ENCODE data around the gene TGFBRAP1.

Gene TGFBRAP1, protein sequence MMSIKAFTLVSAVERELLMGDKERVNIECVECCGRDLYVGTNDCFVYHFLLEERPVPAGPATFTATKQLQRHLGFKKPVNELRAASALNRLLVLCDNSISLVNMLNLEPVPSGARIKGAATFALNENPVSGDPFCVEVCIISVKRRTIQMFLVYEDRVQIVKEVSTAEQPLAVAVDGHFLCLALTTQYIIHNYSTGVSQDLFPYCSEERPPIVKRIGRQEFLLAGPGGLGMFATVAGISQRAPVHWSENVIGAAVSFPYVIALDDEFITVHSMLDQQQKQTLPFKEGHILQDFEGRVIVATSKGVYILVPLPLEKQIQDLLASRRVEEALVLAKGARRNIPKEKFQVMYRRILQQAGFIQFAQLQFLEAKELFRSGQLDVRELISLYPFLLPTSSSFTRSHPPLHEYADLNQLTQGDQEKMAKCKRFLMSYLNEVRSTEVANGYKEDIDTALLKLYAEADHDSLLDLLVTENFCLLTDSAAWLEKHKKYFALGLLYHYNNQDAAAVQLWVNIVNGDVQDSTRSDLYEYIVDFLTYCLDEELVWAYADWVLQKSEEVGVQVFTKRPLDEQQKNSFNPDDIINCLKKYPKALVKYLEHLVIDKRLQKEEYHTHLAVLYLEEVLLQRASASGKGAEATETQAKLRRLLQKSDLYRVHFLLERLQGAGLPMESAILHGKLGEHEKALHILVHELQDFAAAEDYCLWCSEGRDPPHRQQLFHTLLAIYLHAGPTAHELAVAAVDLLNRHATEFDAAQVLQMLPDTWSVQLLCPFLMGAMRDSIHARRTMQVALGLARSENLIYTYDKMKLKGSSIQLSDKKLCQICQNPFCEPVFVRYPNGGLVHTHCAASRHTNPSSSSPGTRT

DNA sequence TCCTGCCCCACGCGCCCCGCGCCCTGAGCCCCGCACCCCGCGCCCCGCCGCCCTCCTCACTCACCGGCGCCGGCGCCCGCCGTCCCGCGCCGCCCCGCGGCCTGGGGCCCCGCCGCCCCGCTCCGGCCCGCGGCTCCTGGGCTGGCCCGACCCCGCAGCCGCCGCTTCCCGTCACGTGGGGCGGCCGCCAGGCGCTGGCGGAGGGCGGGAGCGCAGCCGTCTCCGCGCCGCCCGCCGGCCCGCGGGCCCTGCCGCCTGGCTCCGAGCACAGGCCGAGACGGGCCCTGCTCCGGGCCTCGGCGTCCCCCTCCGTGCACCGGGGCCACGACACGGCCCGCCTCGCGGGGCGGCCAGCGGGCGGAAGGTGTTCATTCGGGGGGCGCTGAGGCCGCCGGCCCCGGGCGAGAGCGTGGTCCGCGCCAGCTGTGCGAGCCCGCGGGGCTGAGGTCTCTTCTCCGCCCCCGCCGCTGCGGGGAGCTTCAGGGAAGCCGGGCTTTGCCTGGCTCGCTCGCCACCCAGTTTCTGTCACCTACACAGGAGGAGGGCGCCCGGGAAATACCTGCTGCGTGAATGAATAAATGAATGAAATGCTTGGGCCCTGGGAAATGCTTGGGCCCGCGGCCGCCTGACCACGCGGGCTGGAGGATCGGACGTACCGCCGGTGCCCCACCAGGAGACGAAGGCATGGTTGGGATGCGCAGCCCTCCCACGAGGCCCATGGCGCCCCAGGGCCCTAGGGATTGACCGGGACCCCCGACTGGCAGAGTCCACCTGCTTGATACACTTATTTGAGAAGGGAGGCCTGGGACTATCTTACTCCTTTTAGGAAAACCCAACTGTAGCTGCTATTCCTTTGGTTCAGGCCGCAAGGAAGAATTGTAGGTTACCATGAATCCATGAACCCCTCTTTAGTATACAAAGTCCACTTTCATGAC, at the start of gene TGFBRAP1:
Gene TGFBRAP1 (minus strand): TSS at position 175 of the 935 bp plus-strand sequence. CDS start 21,434 bp downstream, outside the sequence.
- CTCF ChIA-PET = no interaction called here

DNA sequence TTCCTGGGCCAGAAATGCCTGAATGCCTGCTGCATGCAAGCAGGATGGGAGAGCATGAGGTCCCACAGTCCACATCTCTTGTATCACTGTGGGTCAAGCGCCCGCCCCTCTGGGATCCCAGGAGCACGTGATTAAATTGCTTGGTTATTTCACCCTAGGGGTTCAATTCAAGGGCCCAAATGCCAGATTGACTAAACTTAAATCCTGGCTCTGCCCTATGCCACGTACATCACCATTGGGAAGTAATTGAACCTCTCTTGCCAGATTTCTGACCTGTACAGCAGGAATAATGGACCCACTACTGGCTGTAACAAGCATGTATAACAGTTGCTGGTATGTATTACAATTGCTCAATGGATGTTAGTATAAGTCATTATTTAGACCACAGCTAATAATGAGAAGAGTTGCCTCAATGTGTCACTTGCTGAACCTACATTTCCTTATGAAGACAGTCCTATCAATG, 49.4 kb upstream of the TGFBRAP1 start:
- DNase-seq (ENCODE audit: extremely low spot score) = no peak
- ChIA-PET CTCF (interaction anchor here (1.0 kb wide), 1 partner anchor 10 kb away, joined by 3 read pairs; no protein-coding TSS in a partner anchor), POLR2A (no interaction called here)
- TF ChIP-seq SP1 (IDR thresholded peaks at IDR 0.05) = no peak
- TF ChIP-seq CTBP1 (IDR thresholded peaks at IDR 0.05; ENCODE audit: borderline replicate concordance) = no peak
- no peak for TF ChIP-seq FOXA1 (IDR thresholded peaks at IDR 0.05)
- TF ChIP-seq TARDBP (IDR thresholded peaks at IDR 0.05) = no peak
- no peak for TF ChIP-seq FOXK2 (IDR thresholded peaks at IDR 0.05)
- TF ChIP-seq BHLHE40 (IDR thresholded peaks at IDR 0.05; ENCODE audit: borderline replicate concordance) = no peak
- TF ChIP-seq L3MBTL2 (conservative IDR thresholded peaks at IDR 0.05) = no peak
- no peak for TF ChIP-seq NFRKB (IDR thresholded peaks at IDR 0.05)
- TF ChIP-seq SUZ12 (IDR thresholded peaks at IDR 0.05) = no peak
- TF ChIP-seq FOXM1 (IDR thresholded peaks at IDR 0.05; ENCODE audit: borderline replicate concordance) = no peak
- no peak for TF ChIP-seq ELF4 (IDR thresholded peaks at IDR 0.05)
- no peak for TF ChIP-seq ARNT (IDR thresholded peaks at IDR 0.05)
- no peak for TF ChIP-seq LEF1 (IDR thresholded peaks at IDR 0.05; ENCODE audit: borderline replicate concordance)
- TF ChIP-seq, protein P1, sequence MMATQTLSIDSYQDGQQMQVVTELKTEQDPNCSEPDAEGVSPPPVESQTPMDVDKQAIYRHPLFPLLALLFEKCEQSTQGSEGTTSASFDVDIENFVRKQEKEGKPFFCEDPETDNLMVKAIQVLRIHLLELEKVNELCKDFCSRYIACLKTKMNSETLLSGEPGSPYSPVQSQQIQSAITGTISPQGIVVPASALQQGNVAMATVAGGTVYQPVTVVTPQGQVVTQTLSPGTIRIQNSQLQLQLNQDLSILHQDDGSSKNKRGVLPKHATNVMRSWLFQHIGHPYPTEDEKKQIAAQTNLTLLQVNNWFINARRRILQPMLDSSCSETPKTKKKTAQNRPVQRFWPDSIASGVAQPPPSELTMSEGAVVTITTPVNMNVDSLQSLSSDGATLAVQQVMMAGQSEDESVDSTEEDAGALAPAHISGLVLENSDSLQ (IDR thresholded peaks at IDR 0.05) = no peak
- no peak for TF ChIP-seq HDGF (IDR thresholded peaks at IDR 0.05; ENCODE audit: borderline replicate concordance)
- TF ChIP-seq ZNF384 (IDR thresholded peaks at IDR 0.05) = no peak

More for the DNA sequence above, at the start of gene TGFBRAP1:
- DNase-seq (ENCODE audit: extremely low spot score) = peak; percentile 72
- POLR2A ChIA-PET = interaction anchor here (0.8 to 3.7 kb wide), 4 partner anchors 8 to 22 kb away, joined by 3 to 22 read pairs (median 8); partner anchors contain the start of gene C2orf49
- TF ChIP-seq TARDBP (IDR thresholded peaks at IDR 0.05) (no peak), L3MBTL2 (conservative IDR thresholded peaks at IDR 0.05) (peak; percentile 92)

DNA sequence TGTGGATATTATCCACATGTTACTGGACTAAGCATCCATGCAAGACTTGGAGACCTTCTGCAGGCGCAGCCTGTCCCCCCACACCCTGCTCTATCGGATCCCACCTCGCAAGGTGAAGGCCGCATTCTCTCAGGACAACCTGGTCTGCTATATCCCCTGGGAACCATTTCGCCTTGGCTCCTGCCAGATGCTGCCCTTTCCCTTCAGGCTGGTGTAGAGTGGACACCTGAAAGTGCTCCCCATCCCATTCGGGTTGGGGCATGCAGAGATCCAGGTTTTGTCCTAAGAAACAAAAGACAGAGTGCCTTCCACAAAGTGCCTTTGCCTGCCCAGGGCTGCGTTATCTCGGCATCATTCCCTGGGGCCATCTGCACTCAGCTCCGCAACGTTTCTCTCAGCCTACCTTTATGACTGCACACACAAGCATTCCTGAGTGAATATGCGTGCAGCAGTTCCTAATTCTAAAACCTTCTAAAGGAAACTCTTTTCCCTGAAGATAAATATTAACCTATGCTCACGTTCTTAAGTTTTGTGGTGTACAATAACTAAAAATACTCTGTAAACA, 48.8 kb upstream of the TGFBRAP1 start:
- ChIA-PET CTCF (no interaction called here), POLR2A (no interaction called here)
- no peak for DNase-seq (ENCODE audit: extremely low spot score)
- TF ChIP-seq NFRKB (IDR thresholded peaks at IDR 0.05) (no peak), FOXM1 (IDR thresholded peaks at IDR 0.05; ENCODE audit: borderline replicate concordance) (no peak), LEF1 (IDR thresholded peaks at IDR 0.05; ENCODE audit: borderline replicate concordance) (no peak), L3MBTL2 (conservative IDR thresholded peaks at IDR 0.05) (no peak), BHLHE40 (IDR thresholded peaks at IDR 0.05; ENCODE audit: borderline replicate concordance) (no peak), ZNF384 (IDR thresholded peaks at IDR 0.05) (no peak), FOXK2 (IDR thresholded peaks at IDR 0.05) (no peak)

DNA sequence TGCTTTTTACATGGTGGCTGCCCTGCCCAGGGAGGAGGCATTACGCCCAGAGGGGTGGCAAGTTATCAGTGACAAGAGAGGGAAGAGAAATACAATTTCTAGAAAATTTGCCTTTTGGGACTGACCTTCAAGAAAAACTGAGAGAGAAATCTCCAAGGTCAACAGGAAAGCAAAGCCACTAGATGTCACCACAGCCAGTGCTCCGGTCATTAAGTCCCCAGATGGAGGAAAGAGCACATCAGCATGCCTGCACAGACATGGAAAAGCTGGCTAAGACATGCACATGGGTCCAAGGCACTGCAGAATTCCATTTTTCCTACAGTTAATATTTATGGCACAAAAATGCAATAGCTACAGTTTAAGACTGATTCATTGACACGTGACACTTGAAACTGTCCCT, 48.3 kb upstream of the TGFBRAP1 start:
- POLR2A ChIA-PET = no interaction called here

DNA sequence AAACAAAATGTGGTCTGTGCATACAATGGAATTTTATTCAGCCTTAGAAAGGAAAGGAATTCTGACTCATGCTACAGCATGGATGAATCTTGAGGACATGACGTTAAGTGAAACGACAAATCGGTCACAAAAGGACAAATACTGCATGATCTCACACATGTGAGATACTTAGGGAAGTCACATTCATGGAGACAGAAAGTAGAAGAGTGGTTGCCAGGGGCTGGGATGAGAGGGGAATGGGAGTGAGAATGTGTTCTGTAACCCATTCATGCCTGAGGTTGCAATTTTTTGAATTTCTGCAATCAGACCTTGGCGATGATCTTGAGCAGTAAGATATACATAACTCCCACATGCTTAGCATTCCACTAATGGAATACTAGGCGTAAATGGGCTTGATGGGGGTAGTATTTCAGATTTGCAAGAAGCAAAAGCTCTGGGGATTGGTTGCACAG, 47.3 kb upstream of the TGFBRAP1 start:
- DNase-seq (ENCODE audit: extremely low spot score) = no peak
- ChIA-PET CTCF (no interaction called here), POLR2A (no interaction called here)
- TF ChIP-seq LEF1 (IDR thresholded peaks at IDR 0.05; ENCODE audit: borderline replicate concordance) (no peak), TARDBP (IDR thresholded peaks at IDR 0.05) (no peak), FOXK2 (IDR thresholded peaks at IDR 0.05) (no peak), BHLHE40 (IDR thresholded peaks at IDR 0.05; ENCODE audit: borderline replicate concordance) (no peak), NFRKB (IDR thresholded peaks at IDR 0.05) (no peak), SP1 (IDR thresholded peaks at IDR 0.05) (no peak), ARNT (IDR thresholded peaks at IDR 0.05) (no peak), CTBP1 (IDR thresholded peaks at IDR 0.05; ENCODE audit: borderline replicate concordance) (no peak), FOXM1 (IDR thresholded peaks at IDR 0.05; ENCODE audit: borderline replicate concordance) (no peak), HDGF (IDR thresholded peaks at IDR 0.05; ENCODE audit: borderline replicate concordance) (no peak), ZNF384 (IDR thresholded peaks at IDR 0.05) (no peak), SUZ12 (IDR thresholded peaks at IDR 0.05) (no peak), L3MBTL2 (conservative IDR thresholded peaks at IDR 0.05) (no peak), FOXA1 (IDR thresholded peaks at IDR 0.05) (no peak), ELF4 (IDR thresholded peaks at IDR 0.05) (no peak)
- TF ChIP-seq, protein P1 (IDR thresholded peaks at IDR 0.05) = no peak

More for the DNA sequence above, 48.3 kb upstream of the TGFBRAP1 start:
- TF ChIP-seq HDGF (IDR thresholded peaks at IDR 0.05; ENCODE audit: borderline replicate concordance) (no peak), ZNF384 (IDR thresholded peaks at IDR 0.05) (no peak), SUZ12 (IDR thresholded peaks at IDR 0.05) (no peak), ELF4 (IDR thresholded peaks at IDR 0.05) (no peak), SP1 (IDR thresholded peaks at IDR 0.05) (no peak), L3MBTL2 (conservative IDR thresholded peaks at IDR 0.05) (no peak), ARNT (IDR thresholded peaks at IDR 0.05) (no peak), BHLHE40 (IDR thresholded peaks at IDR 0.05; ENCODE audit: borderline replicate concordance) (no peak), NFRKB (IDR thresholded peaks at IDR 0.05) (no peak), FOXM1 (IDR thresholded peaks at IDR 0.05; ENCODE audit: borderline replicate concordance) (no peak)
- TF ChIP-seq, protein P1 (IDR thresholded peaks at IDR 0.05) = no peak
- CTCF ChIA-PET = no interaction called here
- no peak for DNase-seq (ENCODE audit: extremely low spot score)

Measured in HEK293T (cell line).